GM23248 (cell line): ENCODE data around the gene ERICH3. TPM values are rescaled to one million over a fixed set of nuclear protein-coding genes. Genes with fewer than 3 reads are reported as not detected.

Experiments
- DNase-seq: peaks from one replicate; pipeline ENCODE4 v3.0.0-alpha.2; 2015
- H2AFZ ChIP-seq: fragments of 200-600 bp; sonication (generic); 2 replicates; pipeline ENCODE4 v1.6.1; 2016; ENCODE audit warnings: antibody characterized with exemption
- H3F3A ChIP-seq: fragments of 200-600 bp; sonication (generic); 2 replicates; pipeline ENCODE4 v1.6.1; 2016; ENCODE audit warnings: mild to moderate bottlenecking, antibody characterized with exemption, mixed run types; ENCODE audit not compliant: insufficient read depth
- H3K27ac ChIP-seq: fragments of 200-600 bp; sonication (generic); 2 replicates; pipeline ENCODE4 v1.5.1; 2016; ENCODE audit warnings: mild to moderate bottlenecking
- H3K27me3 ChIP-seq: fragments of 200-600 bp; sonication (generic); replicated peaks from 2 replicates; pipeline ENCODE4 v1.6.1; 2016; ENCODE audit warnings: mild to moderate bottlenecking; ENCODE audit not compliant: insufficient read depth
- H3K36me3 ChIP-seq: fragments of 200-600 bp; sonication (generic); 2 replicates; pipeline ENCODE4 v1.6.1; 2016; ENCODE audit warnings: low read depth, mild to moderate bottlenecking
- H3K4me1 ChIP-seq: fragments of 200-600 bp; sonication (generic); 2 replicates; pipeline ENCODE4 v1.6.1; 2016; ENCODE audit warnings: mild to moderate bottlenecking; ENCODE audit not compliant: insufficient read depth
- H3K4me2 ChIP-seq: fragments of 200-600 bp; sonication (generic); one replicate; pipeline ENCODE4 v1.6.1; 2016; ENCODE audit warnings: mild to moderate bottlenecking; ENCODE audit not compliant: unreplicated experiment
- H3K4me3 ChIP-seq: fragments of 200-600 bp; sonication (generic); 2 replicates; pipeline ENCODE4 v1.5.1; 2016; ENCODE audit warnings: mild to moderate bottlenecking
- H3K79me2 ChIP-seq: fragments of 200-600 bp; sonication (generic); 2 replicates; pipeline ENCODE4 v1.6.1; 2016; ENCODE audit warnings: mild to moderate bottlenecking; ENCODE audit not compliant: insufficient read depth
- H3K9ac ChIP-seq: fragments of 200-600 bp; sonication (generic); 2 replicates; pipeline ENCODE4 v1.6.1; 2016; ENCODE audit warnings: mild to moderate bottlenecking
- H3K9me2 ChIP-seq: fragments of 200-600 bp; sonication (generic); 2 replicates; pipeline ENCODE4 v1.6.1; 2016; ENCODE audit warnings: mixed run types, mild to moderate bottlenecking, moderate library complexity; ENCODE audit not compliant: insufficient read depth
- H3K9me3 ChIP-seq: fragments of 200-600 bp; sonication (generic); one replicate; pipeline ENCODE4 v1.6.1; 2017; ENCODE audit warnings: low read depth
- H4K20me1 ChIP-seq: fragments of 200-600 bp; sonication (generic); 2 replicates; pipeline ENCODE4 v1.6.0; 2016; ENCODE audit not compliant: insufficient read depth
- EZH2 ChIP-seq: fragments of 200-600 bp; sonication (generic); IDR thresholded peaks from 2 replicates; pipeline ENCODE4 v1.6.1; 2018; ENCODE audit warnings: antibody characterized with exemption, mild to moderate bottlenecking; ENCODE audit not compliant: insufficient read depth, poor library complexity, severe bottlenecking
- EZH2phosphoT487 ChIP-seq: fragments of 200-600 bp; sonication (generic); IDR thresholded peaks from 2 replicates; pipeline ENCODE4 v1.6.1; 2018; ENCODE audit warnings: antibody characterized with exemption, moderate library complexity, mild to moderate bottlenecking, low read depth; ENCODE audit not compliant: insufficient read depth
- WGBS, 2 experiments: methylation state at CpG; one replicate each; pipeline ENCODE4 v1.1.6; 2015 to 2017; ENCODE audit warnings: low lambda C conversion rate in 2 of 2, low coverage in 1 of 2; ENCODE audit errors: missing lambda C conversion rate in 2 of 2; 5-methylcytosine and 5-hydroxymethylcytosine counted together
- in situ Hi-C: fragments of 300-500 bp; cut with MboI; formaldehyde crosslinking; loops from 2 replicates; pipeline ENCODE4 v1.15.0; 2020
- polyA plus RNA-seq: library from polyadenylated mRNA; unstranded; fragments of >200 nt; fragmentation: Nextera tagmentation; extraction: Ambion mirVana; gene quantifications from 2 replicates; pipeline ENCODE4 v1.2.1, GENCODE V29; 2016
- total RNA-seq: library from RNA; depleted of rRNA; stranded (reverse); fragments of >200 nt; shearing (Covaris generic); gene quantifications from 2 replicates; pipeline ENCODE4 v1.2.3, GENCODE V29; 2014

ERICH3 gene
- total and polyA plus RNA-seq, 2 experiments from 2014 or later: not detected

DNA sequence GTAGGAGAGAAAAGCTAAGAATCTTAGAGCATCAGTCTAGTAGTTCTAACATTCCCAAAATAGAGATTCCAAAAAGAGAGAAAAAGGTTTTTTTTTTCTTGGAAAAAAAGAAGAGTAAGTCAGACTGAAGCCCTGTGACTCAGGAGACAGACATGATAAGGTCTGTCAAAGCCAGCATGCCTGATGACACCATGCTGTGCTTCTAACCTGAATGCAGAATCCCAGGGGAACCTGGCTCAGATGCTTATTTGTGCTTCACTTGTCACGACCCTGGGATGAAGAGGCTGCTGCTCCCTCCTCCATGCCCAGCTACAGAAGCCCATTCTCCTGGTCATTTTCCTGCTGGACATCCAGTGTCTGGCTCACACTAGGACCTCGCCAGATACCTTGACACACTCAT lies 44.3 kb downstream of the ERICH3 start:
- H3K4me2 ChIP-seq: no peak overlapping the region
- no peaks in the 10 kb centered on the region for H4K20me1 ChIP-seq
- TF ChIP-seq EZH2: no peak
- TF ChIP-seq EZH2phosphoT487: no peak
- no peak overlapping the region for H2AFZ ChIP-seq
- 27 to 29% methylated on average over 2 of the region's 2 CpGs for WGBS, 2 experiments
- 0 out of 2 replicates have a peak, but pooled peaks cover 4% of the 10 kb centered on the region for H3K9me2 ChIP-seq
- peak; percentile 32 for DNase-seq
- H3K4me3 ChIP-seq: no peak overlapping the region
- no peak overlapping the region for H3K27ac ChIP-seq
- in situ Hi-C loops: no loop called here
- H3K36me3 ChIP-seq: no peaks in the 10 kb centered on the region
- no peaks in the 10 kb centered on the region for H3K4me1 ChIP-seq
- no peaks in the 10 kb centered on the region for H3K9me3 ChIP-seq
- H3K79me2 ChIP-seq: no peaks in the 10 kb centered on the region
- H3F3A ChIP-seq: no peaks in the 10 kb centered on the region
- H3K27me3 ChIP-seq: peaks cover 7% of the 10 kb centered on the region; the same call in 1 of the 2 replicates
- H3K9ac ChIP-seq: no peak overlapping the region

DNA sequence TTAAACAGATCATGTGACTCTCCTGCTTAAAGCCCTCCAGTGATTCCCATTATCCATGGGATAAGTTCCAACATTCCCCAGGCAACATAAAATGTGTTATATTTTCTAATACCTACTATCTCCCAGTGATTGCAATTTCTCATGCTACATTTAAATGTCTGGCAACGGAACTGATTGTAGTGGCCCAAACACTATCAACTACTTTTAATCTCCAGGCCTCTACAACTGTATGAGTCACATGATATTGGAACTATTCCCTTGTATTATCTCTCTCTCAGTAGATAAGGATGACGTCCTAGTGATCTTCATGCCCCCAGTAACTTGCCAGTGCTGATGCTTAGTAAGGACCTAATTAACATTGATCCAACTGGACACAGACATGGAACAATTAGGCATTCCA lies 49.9 kb downstream of the ERICH3 start:
- no peak overlapping the region for H3K4me2 ChIP-seq
- in situ Hi-C loops: no loop called here

GRCh38 chr1:74620242-74620641 lies 53.4 kb downstream of the ERICH3 start:
- Histone ChIP-seq H3K9ac (no peak overlapping the region), H3K36me3 (no peaks in the 10 kb centered on the region), H3K9me2 (no peaks in the 10 kb centered on the region), H3K4me3 (no peak overlapping the region), H3K27ac (no peak overlapping the region), H4K20me1 (no peaks in the 10 kb centered on the region), H3K4me2 (no peak overlapping the region), H2AFZ (no peak overlapping the region), H3K27me3 (no peaks in the 10 kb centered on the region), H3K4me1 (no peaks in the 10 kb centered on the region), H3K9me3 (no peaks in the 10 kb centered on the region), H3K79me2 (no peaks in the 10 kb centered on the region), H3F3A (no peaks in the 10 kb centered on the region)
- WGBS, 2 experiments: 19 to 21% methylated on average over 3 of the region's 3 CpGs
- TF ChIP-seq EZH2phosphoT487 (no peak), EZH2 (no peak)
- in situ Hi-C loops: no loop called here
- DNase-seq: no peak

More for the DNA sequence above, 49.9 kb downstream of the ERICH3 start:
- Histone ChIP-seq H3K36me3 (no peaks in the 10 kb centered on the region), H3K4me3 (no peak overlapping the region), H4K20me1 (no peaks in the 10 kb centered on the region), H3K27me3 (no peaks in the 10 kb centered on the region), H3K9me3 (no peaks in the 10 kb centered on the region), H3F3A (no peaks in the 10 kb centered on the region), H3K4me1 (no peaks in the 10 kb centered on the region), H3K27ac (no peak overlapping the region), H3K79me2 (no peaks in the 10 kb centered on the region), H3K9ac (no peak overlapping the region), H2AFZ (no peak overlapping the region), H3K9me2 (no peaks in the 10 kb centered on the region)
- TF ChIP-seq EZH2phosphoT487 (no peak), EZH2 (no peak)
- WGBS, 2 experiments: 40 to 52% methylated on average over 2 of the region's 2 CpGs
- no peak for DNase-seq

DNA sequence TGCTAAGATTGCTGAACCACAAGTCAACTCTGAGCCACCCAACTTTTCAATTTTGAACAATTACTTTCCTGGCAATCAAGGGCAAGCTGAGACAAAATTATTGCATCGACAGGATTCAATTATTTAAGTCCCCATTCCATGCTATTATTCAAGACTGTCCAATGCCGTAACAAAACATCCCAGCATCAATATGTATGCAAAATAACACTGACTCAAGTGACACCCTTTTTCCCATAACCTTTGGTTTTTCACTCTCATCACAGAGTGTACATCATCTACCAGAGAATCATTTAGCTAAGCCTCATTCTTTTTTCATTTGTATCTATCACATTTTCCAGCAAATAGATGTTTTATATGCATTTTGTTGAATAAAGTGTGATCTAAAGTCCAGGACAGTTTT lies 54.6 kb downstream of the ERICH3 start:
- DNase-seq: no peak
- in situ Hi-C loops: no loop called here
- H3K9ac ChIP-seq: no peak overlapping the region
- H3K36me3 ChIP-seq: no peaks in the 10 kb centered on the region
- no peaks in the 10 kb centered on the region for H4K20me1 ChIP-seq
- 25 to 28% methylated on average over 2 of the region's 2 CpGs for WGBS, 2 experiments
- H3K4me1 ChIP-seq: no peaks in the 10 kb centered on the region
- TF ChIP-seq EZH2 (no peak), EZH2phosphoT487 (no peak)
- H3K4me2 ChIP-seq: no peak overlapping the region
- H2AFZ ChIP-seq: no peak overlapping the region
- no peak overlapping the region for H3K4me3 ChIP-seq
- no peaks in the 10 kb centered on the region for H3F3A ChIP-seq
- no peaks in the 10 kb centered on the region for H3K79me2 ChIP-seq
- H3K9me3 ChIP-seq: no peaks in the 10 kb centered on the region
- H3K27ac ChIP-seq: no peak overlapping the region
- no peaks in the 10 kb centered on the region for H3K9me2 ChIP-seq
- H3K27me3 ChIP-seq: no peaks in the 10 kb centered on the region

DNA sequence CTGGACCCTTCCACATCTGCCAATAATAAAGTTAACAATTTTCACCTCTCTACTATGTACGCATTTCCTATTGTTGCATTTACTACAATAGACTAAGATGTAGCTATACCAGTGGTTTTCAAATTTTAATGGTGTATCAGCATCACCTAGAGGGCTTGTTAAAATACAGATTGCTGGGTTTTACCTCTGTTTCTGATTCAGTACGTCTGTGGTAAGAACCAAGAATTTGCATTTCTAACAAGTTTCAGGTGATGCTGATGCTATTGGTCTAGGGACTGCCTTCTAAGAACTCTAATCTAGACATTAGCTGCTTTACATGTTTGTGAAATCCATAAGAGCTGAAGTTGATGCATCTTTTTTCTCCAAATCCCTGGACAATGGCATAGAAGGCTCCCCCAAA lies 59.7 kb downstream of the ERICH3 start:
- H4K20me1 ChIP-seq: no peaks in the 10 kb centered on the region
- in situ Hi-C loops: no loop called here
- H3K9me2 ChIP-seq: no peaks in the 10 kb centered on the region
- H3K27ac ChIP-seq: no peak overlapping the region
- H3F3A ChIP-seq: no peaks in the 10 kb centered on the region
- H2AFZ ChIP-seq: no peak overlapping the region
- TF ChIP-seq EZH2: no peak
- H3K4me3 ChIP-seq: no peak overlapping the region
- no peaks in the 10 kb centered on the region for H3K79me2 ChIP-seq
- no peaks in the 10 kb centered on the region for H3K27me3 ChIP-seq
- no peak overlapping the region for H3K9ac ChIP-seq
- no peak for DNase-seq
- no peaks in the 10 kb centered on the region for H3K4me1 ChIP-seq
- H3K9me3 ChIP-seq: no peaks in the 10 kb centered on the region
- 37 to 39% methylated on average over 2 of the region's 2 CpGs for WGBS, 2 experiments
- no peak overlapping the region for H3K4me2 ChIP-seq
- H3K36me3 ChIP-seq: no peaks in the 10 kb centered on the region
